Measurements from ENCODE around the gene CAPN13.

Gene CAPN13

GRCh38 chr2:30786923-30787685 lies 20.1 kb downstream of the CAPN13 start:
- DNase-seq (ENCODE audit: low read depth in 3 of 3): no peak

- no peak for DNase-seq (ENCODE audit: low read depth in 3 of 3)
These were observed 22.6 kb downstream of the CAPN13 start for GRCh38 chr2:30784682-30785081.

- DNase-seq (ENCODE audit: low read depth in 3 of 3): no peak
These were observed 25.2 kb downstream of the CAPN13 start for GRCh38 chr2:30781961-30782533.

- DNase-seq (ENCODE audit: low read depth in 3 of 3): no peak
These were observed 25.8 kb downstream of the CAPN13 start for GRCh38 chr2:30781451-30781850.

GRCh38 chr2:30780776-30781330 lies 26.4 kb downstream of the CAPN13 start:
- DNase-seq (ENCODE audit: low read depth in 3 of 3): no peak

GRCh38 chr2:30778611-30779010 lies 28.6 kb downstream of the CAPN13 start:
- DNase-seq (ENCODE audit: low read depth in 3 of 3): no peak

GRCh38 chr2:30777661-30778505 lies 29.4 kb downstream of the CAPN13 start:
- DNase-seq (ENCODE audit: low read depth in 3 of 3): no peak

GRCh38 chr2:30776831-30777635 lies 30.2 kb downstream of the CAPN13 start:
- no peak for DNase-seq (ENCODE audit: low read depth in 3 of 3)

GRCh38 chr2:30775833-30776232 lies 31.4 kb downstream of the CAPN13 start:
- no peak for DNase-seq (ENCODE audit: low read depth in 3 of 3)

- no peak for DNase-seq (ENCODE audit: low read depth in 3 of 3)
These were observed 35.1 kb downstream of the CAPN13 start for GRCh38 chr2:30772021-30772705.

- no peak for DNase-seq (ENCODE audit: low read depth in 3 of 3)
These were observed 36.2 kb downstream of the CAPN13 start for GRCh38 chr2:30770816-30771576.

GRCh38 chr2:30769891-30770462 lies 37.3 kb downstream of the CAPN13 start:
- DNase-seq (ENCODE audit: low read depth in 3 of 3): no peak

GRCh38 chr2:30769481-30769780 lies 37.8 kb downstream of the CAPN13 start:
- DNase-seq (ENCODE audit: low read depth in 3 of 3): no peak

- DNase-seq (ENCODE audit: low read depth in 3 of 3): no peak
These were observed 38.4 kb downstream of the CAPN13 start for GRCh38 chr2:30768708-30769480.

GRCh38 chr2:30768036-30768686 lies 39.1 kb downstream of the CAPN13 start:
- DNase-seq (ENCODE audit: low read depth in 3 of 3): no peak

GRCh38 chr2:30766666-30767065 lies 40.6 kb downstream of the CAPN13 start:
- DNase-seq (ENCODE audit: low read depth in 3 of 3): no peak

- DNase-seq (ENCODE audit: low read depth in 3 of 3): no peak
These were observed 41.3 kb downstream of the CAPN13 start for GRCh38 chr2:30765876-30766470.

- DNase-seq (ENCODE audit: low read depth in 3 of 3): no peak
These were observed 42.1 kb downstream of the CAPN13 start for GRCh38 chr2:30765191-30765590.
